Activated CD4-positive, alpha-beta memory T cell treated with anti-CD3 and anti-CD28 coated beads, Interleukin-2, amount 10 ng/mL, durations not matched to agents 7 days and 5 days (primary cell): ENCODE results near the gene DHRSX. TPM values are rescaled to one million over a fixed set of nuclear protein-coding genes. Genes with fewer than 3 reads are reported as not detected.

Source experiments
- CTCF ChIA-PET: fragments of 350-600 bp; sonication (Branson Sonifier 250); formaldehyde crosslinking; loops from one replicate; lab custom pipeline; 2021; ENCODE audit warnings: antibody characterized with exemption, inconsistent platforms; lab: Charles Lee
- POLR2A ChIA-PET: fragments of 350-600 bp; sonication (Branson Sonifier 250); formaldehyde crosslinking; loops from one replicate; lab custom pipeline; 2021; ENCODE audit warnings: antibody characterized with exemption; lab: Charles Lee
- DNase-seq: peaks from one replicate; pipeline ENCODE4 v3.0.0-alpha.2; 2020
- H3K27ac Mint-ChIP-seq: one replicate; pipeline ENCODE4 v1.8.0; 2021; ENCODE audit warnings: mild to moderate bottlenecking, mixed read lengths
- H3K27me3 Mint-ChIP-seq: one replicate; pipeline ENCODE4 v1.8.0; 2021; ENCODE audit warnings: mixed read lengths
- H3K36me3 Mint-ChIP-seq: one replicate; pipeline ENCODE4 v1.8.0; 2021; ENCODE audit warnings: low read depth, mixed read lengths
- H3K4me1 Mint-ChIP-seq: one replicate; pipeline ENCODE4 v1.8.0; 2021; ENCODE audit warnings: mixed read lengths
- H3K4me3 Mint-ChIP-seq: one replicate; pipeline ENCODE4 v1.8.0; 2021; ENCODE audit warnings: mild to moderate bottlenecking, mixed read lengths
- H3K9me3 Mint-ChIP-seq: one replicate; pipeline ENCODE4 v1.8.0; 2021; ENCODE audit warnings: mixed read lengths
- total RNA-seq, 2 experiments: library from RNA; stranded (reverse); gene quantifications; one replicate each; pipeline ENCODE4 v1.2.3, GENCODE V29; 2021

Gene DHRSX
- total RNA-seq, 2 experiments from 2014 or later, result 21.1 to 23.7 TPM

DNA sequence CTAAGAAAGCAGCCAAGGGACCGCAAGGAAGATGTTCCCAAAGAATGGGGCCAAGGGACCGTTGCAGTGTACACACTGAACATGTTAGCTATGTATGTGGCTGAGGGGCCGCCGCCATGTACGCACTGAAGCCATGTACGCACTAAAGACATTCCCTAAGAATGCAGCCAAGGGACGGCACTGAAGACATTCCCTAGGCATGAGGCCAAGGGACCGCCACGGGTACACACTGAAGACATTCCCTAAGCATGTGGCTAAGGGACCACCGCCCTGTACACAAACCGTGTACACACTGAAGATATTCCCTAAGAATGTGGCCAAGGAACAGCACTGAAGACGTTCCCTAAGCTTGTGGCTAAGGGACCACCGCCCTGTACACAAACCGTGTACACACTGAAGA, 54.0 kb downstream of the DHRSX start:
- Mint-ChIP-seq H3K27me3 (no peaks in the 10 kb centered on the region), H3K4me3 (no peak overlapping the region), H3K27ac (no peak overlapping the region), H3K36me3 (peaks cover 8% of the 10 kb centered on the region), H3K4me1 (no peaks in the 10 kb centered on the region), H3K9me3 (no peaks in the 10 kb centered on the region)
- ChIA-PET CTCF (no interaction called here), POLR2A (no interaction called here)
- no peak for DNase-seq

DNA sequence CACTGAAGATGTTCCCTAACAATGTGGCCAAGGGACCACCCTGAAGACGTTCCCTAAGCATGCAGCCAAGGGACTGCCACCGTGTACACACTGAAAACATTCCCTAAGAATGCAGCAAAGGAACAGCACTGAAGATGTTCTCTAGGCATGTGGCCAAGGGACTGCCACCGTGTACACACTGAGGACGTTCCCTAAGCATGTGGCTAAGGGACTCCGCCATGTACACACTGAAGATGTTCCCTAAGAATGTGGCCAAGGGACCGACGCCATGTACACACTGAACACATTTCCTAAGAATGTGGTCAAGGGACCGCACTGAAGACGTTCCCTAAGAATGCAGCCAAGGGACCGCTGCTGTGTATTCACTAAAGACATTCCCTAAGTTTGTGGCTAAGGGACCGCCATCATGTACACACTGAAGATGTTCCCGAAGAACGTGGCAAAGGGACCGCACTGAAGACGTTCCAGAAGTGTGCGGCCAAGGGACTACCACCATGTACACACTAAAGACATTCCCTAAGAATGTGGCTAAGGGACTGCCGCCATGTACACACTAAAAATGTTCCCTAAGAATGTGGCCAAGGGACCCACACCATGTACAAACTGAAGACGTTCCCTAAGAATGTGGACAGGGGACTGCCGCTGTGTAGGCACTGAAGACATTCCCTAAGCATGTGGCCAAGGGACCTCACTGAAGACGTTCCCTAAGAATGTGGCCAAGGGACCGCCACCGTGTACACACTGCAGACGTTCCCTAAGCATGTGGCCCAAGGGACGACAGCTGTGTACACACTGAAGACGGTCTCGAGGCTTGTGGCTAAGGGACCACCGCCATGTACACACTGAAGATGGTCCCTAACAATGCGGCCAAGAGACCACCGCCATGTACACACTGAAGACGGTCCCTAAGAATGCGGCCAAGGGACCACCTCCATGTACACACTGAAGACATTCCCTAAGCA, 54.8 kb downstream of the DHRSX start:
- POLR2A ChIA-PET, result no interaction called here

DNA sequence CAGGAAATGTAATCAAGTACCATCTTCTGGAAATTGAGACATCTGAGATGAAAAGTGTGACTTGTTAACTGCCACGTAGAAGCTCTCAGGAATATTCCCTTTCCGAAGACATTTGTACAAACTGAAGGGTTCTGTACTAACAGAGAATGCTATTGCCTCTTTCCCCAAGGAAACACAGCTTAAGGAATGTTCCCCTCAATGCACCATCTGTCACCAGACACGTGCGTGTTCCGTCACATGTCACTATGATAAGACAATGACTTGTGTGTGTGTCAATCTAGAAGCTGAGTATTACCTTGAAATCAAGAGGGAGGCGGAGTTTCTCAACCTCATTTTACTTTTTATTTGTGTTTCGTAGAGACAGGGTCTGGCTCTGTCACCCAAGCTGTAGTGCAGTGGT, 58.1 kb downstream of the DHRSX start:
- ChIA-PET CTCF (no interaction called here), POLR2A (no interaction called here)
- H3K27ac Mint-ChIP-seq, result no peak overlapping the region
- no peak for DNase-seq
- no peaks in the 10 kb centered on the region for H3K9me3 Mint-ChIP-seq
- H3K27me3 Mint-ChIP-seq, result no peaks in the 10 kb centered on the region
- no peaks in the 10 kb centered on the region for H3K4me1 Mint-ChIP-seq
- peaks cover 22% of the 10 kb centered on the region for H3K36me3 Mint-ChIP-seq
- H3K4me3 Mint-ChIP-seq, result no peak overlapping the region

More for the DNA sequence above, 54.8 kb downstream of the DHRSX start:
- no peaks in the 10 kb centered on the region for H3K4me1 Mint-ChIP-seq
- no peak overlapping the region for H3K4me3 Mint-ChIP-seq
- H3K27ac Mint-ChIP-seq, result no peak overlapping the region
- no peaks in the 10 kb centered on the region for H3K27me3 Mint-ChIP-seq
- H3K36me3 Mint-ChIP-seq, result peaks cover 10% of the 10 kb centered on the region
- no peak for DNase-seq
- CTCF ChIA-PET, result no interaction called here
- H3K9me3 Mint-ChIP-seq, result no peaks in the 10 kb centered on the region

DNA sequence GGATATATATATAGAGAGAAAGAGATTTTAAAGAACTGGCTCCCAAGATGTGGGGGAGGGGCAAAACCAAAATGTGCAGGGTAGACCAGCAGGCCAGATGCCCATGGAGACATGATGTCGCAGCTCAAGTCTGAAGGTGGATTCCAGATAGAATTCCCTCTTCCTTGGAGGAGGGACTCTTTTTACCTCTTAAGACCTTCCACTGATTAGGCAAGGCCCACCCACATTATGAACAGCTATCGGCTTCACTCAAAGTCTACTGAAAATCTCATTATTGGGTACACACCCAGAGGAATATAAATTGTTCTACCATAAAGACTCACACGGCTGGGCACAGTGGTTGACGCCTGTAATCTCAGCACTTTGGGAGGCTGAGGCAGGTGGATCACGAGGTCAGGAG, 59.3 kb downstream of the DHRSX start:
- DNase-seq, result no peak
- ChIA-PET POLR2A (no interaction called here), CTCF (no interaction called here)
- no peak overlapping the region for H3K27ac Mint-ChIP-seq
- H3K4me1 Mint-ChIP-seq, result no peaks in the 10 kb centered on the region
- peaks cover 21% of the 10 kb centered on the region for H3K36me3 Mint-ChIP-seq
- H3K4me3 Mint-ChIP-seq, result no peak overlapping the region
- no peaks in the 10 kb centered on the region for H3K9me3 Mint-ChIP-seq
- no peaks in the 10 kb centered on the region for H3K27me3 Mint-ChIP-seq

DNA sequence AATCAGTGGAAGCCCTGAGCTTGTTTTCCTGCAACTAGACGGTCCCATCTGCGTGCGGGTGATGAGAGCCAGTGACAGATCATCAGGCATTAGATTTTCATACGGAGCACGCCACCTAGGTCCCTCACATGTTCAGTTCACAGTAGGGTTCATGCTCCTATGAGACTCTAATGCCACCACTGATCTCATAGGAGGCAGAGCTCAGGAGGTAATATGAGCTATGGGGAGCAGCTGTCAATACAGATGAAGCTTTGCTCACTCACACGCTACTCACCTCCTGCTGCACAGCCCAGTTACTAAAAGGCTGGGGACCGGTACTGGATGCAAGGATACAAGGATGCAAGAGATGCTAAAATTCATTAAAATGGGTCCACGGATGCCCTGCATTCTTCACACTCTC, 61.2 kb downstream of the DHRSX start:
- H3K27me3 Mint-ChIP-seq, result no peaks in the 10 kb centered on the region
- POLR2A ChIA-PET, result no interaction called here
- no peak overlapping the region for H3K4me3 Mint-ChIP-seq
- H3K9me3 Mint-ChIP-seq, result no peaks in the 10 kb centered on the region
- CTCF ChIA-PET, result no interaction called here
- no peak overlapping the region for H3K27ac Mint-ChIP-seq
- no peak for DNase-seq
- peaks cover 21% of the 10 kb centered on the region for H3K36me3 Mint-ChIP-seq
- no peaks in the 10 kb centered on the region for H3K4me1 Mint-ChIP-seq

DNA sequence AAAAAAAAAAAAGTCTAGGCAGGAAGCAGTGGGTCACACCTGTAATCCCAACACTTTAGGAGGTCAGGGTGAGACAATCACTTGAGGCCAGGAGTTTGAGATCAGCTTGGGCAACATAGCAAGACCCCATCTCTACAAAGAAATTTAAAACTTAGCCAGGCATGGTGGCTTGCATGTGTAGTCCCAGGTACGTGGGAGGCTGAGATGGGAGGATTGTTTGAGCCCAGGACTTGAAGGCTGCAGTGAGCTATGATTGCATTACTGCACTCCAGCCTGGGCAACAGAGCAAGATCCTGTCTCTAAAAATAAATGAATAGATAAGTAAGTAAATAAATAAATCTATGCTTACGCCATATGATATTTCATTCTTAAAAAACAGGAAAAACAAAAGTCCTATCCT, 65.3 kb downstream of the DHRSX start:
- Mint-ChIP-seq H3K27ac (no peak overlapping the region), H3K4me3 (no peak overlapping the region), H3K27me3 (no peaks in the 10 kb centered on the region), H3K4me1 (no peaks in the 10 kb centered on the region), H3K36me3 (peaks cover 28% of the 10 kb centered on the region), H3K9me3 (peaks cover 5% of the 10 kb centered on the region)
- ChIA-PET POLR2A (no interaction called here), CTCF (no interaction called here)
- DNase-seq, result no peak

DNA sequence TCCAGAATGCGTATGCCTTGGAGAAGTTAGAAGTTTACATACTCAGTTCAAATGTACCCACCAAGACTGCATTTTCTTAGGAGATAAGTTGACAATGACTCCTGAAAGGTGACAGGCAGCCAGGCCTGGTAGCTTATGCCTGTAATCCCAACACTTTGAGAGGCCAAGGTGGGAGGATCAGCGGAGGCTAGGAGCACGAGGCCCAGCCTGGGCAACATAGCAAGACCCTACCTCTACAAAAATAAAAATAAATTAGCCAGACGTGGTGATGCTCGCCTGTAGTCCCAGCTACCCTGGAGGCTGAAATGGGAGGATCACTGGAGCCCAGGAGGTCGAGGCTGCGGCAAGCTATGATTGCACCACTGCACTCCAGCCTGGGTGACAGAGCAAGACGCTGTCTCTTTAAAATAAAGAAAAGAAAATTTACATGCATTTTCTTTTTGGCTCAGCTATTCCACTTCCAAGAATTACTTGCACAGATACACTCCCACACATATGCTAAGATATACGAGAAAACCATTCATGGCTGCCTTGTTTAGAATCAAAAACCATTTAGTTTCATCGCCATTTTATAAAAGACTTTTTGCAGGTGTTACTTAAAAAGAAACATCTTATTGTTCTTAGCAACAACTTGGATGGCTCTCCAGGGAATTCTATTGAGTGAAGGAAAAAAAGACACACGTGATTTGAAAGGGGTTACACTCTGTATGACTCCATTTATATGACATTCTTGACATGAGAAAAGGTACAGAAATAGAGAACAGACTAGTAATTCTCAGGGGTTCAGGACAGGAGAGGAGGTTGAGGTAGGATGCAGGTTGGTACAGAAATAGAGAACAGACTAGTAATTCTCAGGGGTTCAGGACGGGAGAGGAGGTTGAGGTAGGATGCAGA, 66.3 kb downstream of the DHRSX start:
- no peak overlapping the region for H3K27ac Mint-ChIP-seq
- peaks cover 9% of the 10 kb centered on the region for H3K9me3 Mint-ChIP-seq
- ChIA-PET CTCF (no interaction called here), POLR2A (no interaction called here)
- no peak for DNase-seq
- H3K4me1 Mint-ChIP-seq, result no peaks in the 10 kb centered on the region
- H3K36me3 Mint-ChIP-seq, result peaks cover 22% of the 10 kb centered on the region
- no peak overlapping the region for H3K4me3 Mint-ChIP-seq
- H3K27me3 Mint-ChIP-seq, result no peaks in the 10 kb centered on the region

DNA sequence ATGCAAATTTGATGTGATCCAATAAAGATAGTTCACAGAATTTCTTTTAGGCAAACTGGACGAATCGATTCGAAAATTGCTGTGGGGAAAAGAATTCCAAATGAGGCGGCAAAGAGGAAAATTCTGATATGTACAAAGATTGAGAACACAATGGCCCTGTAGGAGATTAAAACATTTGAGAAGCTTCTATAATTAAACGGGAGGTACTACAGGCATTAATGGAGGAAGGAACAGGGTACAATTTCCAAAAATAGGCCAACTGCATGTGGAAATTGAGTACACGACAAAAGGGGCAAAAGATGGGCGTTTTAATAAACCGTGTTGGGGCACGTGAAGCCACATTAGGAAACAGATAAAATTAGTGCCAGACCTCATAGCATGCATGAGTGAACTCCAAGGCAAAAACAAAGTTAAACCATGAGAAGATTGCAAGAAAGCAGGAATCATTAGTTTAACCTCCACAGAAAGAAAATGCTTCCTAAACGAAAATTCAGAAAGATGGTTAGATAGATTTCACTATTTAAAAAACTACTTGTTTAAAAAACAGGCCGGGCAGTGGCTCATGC, 68.4 kb downstream of the DHRSX start:
- ChIA-PET POLR2A (no interaction called here), CTCF (no interaction called here)
- no peaks in the 10 kb centered on the region for H3K4me1 Mint-ChIP-seq
- no peak overlapping the region for H3K4me3 Mint-ChIP-seq
- peaks cover 21% of the 10 kb centered on the region for H3K9me3 Mint-ChIP-seq
- H3K36me3 Mint-ChIP-seq, result peaks cover 24% of the 10 kb centered on the region
- no peaks in the 10 kb centered on the region for H3K27me3 Mint-ChIP-seq
- H3K27ac Mint-ChIP-seq, result no peak overlapping the region
- DNase-seq, result no peak

DNA sequence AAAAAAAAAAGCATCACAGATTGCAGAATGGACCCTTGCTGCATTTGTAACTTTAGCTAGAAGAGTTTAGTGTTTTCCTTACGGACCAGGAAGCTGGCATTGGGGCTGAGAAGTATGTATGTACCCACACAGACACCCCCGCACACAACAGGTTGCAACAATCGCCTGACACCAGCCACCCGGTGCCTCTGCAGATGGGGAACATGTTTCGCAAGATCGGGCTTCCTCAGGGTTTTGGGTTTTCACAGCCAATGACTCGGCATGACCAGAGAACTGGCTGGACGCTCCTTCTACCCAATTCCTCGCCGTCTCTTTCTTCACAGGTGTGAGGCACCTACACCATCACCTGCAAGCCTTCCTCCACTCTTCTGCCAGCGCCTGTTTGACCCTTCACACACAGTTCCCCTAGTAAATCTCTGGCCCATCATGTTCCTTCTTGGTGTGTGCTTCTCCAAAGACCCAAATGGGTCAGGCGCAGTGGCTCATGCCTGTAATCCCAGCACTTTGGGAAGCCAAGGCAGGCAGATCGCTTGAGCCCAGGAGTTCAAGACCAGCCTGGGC, 70.4 kb downstream of the DHRSX start:
- CTCF ChIA-PET, result no interaction called here
- POLR2A ChIA-PET, result no interaction called here
- no peak for DNase-seq
- H3K4me3 Mint-ChIP-seq, result no peak overlapping the region
- peaks cover 29% of the 10 kb centered on the region for H3K9me3 Mint-ChIP-seq
- no peaks in the 10 kb centered on the region for H3K4me1 Mint-ChIP-seq
- no peaks in the 10 kb centered on the region for H3K27me3 Mint-ChIP-seq
- H3K27ac Mint-ChIP-seq, result no peak overlapping the region
- peaks cover 34% of the 10 kb centered on the region for H3K36me3 Mint-ChIP-seq

DNA sequence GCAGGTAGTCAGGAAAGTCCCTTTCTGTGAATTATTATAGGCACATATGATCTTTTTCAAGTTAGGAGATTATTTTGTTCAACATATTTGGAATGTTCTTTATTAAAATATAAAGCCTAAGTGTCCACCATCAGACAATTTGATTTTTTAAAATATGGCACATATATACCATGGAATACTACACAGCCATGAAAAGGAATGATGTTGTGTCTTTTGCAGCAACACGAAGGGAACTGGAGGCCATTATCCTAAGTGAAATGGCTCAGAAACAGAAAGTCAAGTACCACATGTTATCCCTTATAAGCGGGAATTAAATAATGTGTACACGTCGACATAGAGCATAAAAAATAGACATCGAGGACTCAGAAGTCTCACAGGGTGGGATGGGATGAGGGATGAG, 73.0 kb downstream of the DHRSX start:
- Mint-ChIP-seq H3K4me3 (no peak overlapping the region), H3K27me3 (no peaks in the 10 kb centered on the region), H3K27ac (no peak overlapping the region), H3K4me1 (no peaks in the 10 kb centered on the region), H3K9me3 (peaks cover 29% of the 10 kb centered on the region), H3K36me3 (peaks cover 44% of the 10 kb centered on the region)
- no peak for DNase-seq
- ChIA-PET POLR2A (no interaction called here), CTCF (no interaction called here)

DNA sequence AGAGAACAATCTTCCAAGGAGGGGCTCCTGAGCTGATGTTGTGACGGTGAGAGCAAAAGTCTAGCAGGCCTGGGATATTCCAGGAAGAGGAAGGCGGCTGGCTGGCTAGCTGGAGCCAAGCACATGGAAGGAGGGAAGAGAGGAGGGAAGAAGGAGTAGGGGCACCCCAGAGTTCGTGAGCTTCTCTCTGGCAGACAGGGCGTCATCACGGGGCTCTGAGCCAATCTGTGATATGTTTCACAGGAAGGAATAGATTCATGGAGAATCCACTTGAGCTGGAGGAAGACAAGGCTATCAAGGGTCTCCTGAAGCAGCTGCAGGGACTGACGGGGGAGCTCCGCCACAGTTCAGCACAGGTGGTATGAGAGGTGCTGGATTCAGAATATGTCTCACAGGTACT, 73.6 kb downstream of the DHRSX start:
- CTCF ChIA-PET, result no interaction called here

DNA sequence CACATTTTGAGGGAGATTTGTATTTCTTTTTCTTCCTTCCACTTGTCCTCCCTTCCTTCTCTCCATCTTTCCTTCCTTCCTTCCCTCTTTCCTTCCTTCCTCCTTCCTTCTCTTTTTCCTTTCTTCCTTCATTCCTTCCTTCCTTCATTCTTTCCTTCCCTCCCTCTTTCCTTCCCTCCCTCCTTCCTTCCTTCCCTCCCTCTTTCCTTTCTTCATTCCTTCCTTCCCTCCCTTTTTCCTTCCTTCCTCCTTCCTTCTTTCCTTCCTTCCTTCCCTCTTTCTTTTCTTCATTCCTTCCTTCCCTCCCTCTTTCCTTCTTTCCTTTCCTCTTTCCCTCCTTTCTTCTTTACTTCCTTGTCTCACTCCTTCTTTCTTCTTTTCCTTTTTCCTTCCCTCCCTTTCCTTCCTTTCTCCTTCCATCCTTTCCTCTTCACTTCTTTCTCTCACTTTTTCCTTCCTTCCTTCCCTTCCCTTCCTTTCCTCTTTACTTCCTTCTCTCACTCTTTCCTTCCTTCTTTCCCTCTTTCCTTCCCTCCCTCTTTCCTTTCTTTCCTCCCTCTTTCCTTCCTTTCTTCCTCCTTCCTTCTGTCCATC, 74.4 kb downstream of the DHRSX start:
- no peaks in the 10 kb centered on the region for H3K4me1 Mint-ChIP-seq
- CTCF ChIA-PET, result no interaction called here
- no peak overlapping the region for H3K4me3 Mint-ChIP-seq
- peaks cover 26% of the 10 kb centered on the region for H3K9me3 Mint-ChIP-seq
- H3K27me3 Mint-ChIP-seq, result no peaks in the 10 kb centered on the region
- no peak overlapping the region for H3K27ac Mint-ChIP-seq
- DNase-seq, result no peak
- POLR2A ChIA-PET, result no interaction called here
- H3K36me3 Mint-ChIP-seq, result peaks cover 43% of the 10 kb centered on the region

More for the DNA sequence above, 73.6 kb downstream of the DHRSX start:
- Mint-ChIP-seq H3K9me3 (peaks cover 29% of the 10 kb centered on the region), H3K27ac (no peak overlapping the region), H3K27me3 (no peaks in the 10 kb centered on the region), H3K36me3 (peaks cover 40% of the 10 kb centered on the region), H3K4me3 (no peak overlapping the region), H3K4me1 (no peaks in the 10 kb centered on the region)
- DNase-seq, result no peak
- POLR2A ChIA-PET, result no interaction called here
